Loucy (cell line): ENCODE measurements around the gene REPS2.

Source experiments
- H2AFZ ChIP-seq: fragments of 200-600 bp; sonication (generic); 2 replicates; pipeline ENCODE4 v1.6.0; 2016; ENCODE audit warnings: antibody characterized with exemption, mild to moderate bottlenecking, low read length, moderate library complexity
- H3F3A ChIP-seq: fragments of 200-600 bp; 2 replicates; pipeline ENCODE4 v1.6.0; 2016; ENCODE audit warnings: antibody characterized with exemption, low read depth, mild to moderate bottlenecking
- H3K27me3 ChIP-seq: fragments of 200-600 bp; sonication (generic); 2 replicates; pipeline ENCODE4 v1.6.1; 2014; ENCODE audit warnings: low read length, mild to moderate bottlenecking; ENCODE audit not compliant: insufficient read depth, poor library complexity, severe bottlenecking
- H3K36me3 ChIP-seq: fragments of 200-600 bp; sonication (generic); 2 replicates; pipeline ENCODE4 v1.6.1; 2016; ENCODE audit warnings: low read length; ENCODE audit not compliant: insufficient read depth
- H3K4me1 ChIP-seq: fragments of 200-600 bp; sonication (generic); 2 replicates; pipeline ENCODE4 v1.5.1; 2014; ENCODE audit warnings: low read length, mild to moderate bottlenecking; ENCODE audit not compliant: insufficient read depth, poor library complexity, severe bottlenecking
- H3K4me2 ChIP-seq: fragments of 200-600 bp; sonication (generic); 2 replicates; pipeline ENCODE4 v1.6.0; 2014; ENCODE audit warnings: antibody characterized with exemption, low read length, low read depth, mild to moderate bottlenecking; ENCODE audit not compliant: poor library complexity, severe bottlenecking
- H3K4me3 ChIP-seq: fragments of 200-600 bp; sonication (generic); 2 replicates; pipeline ENCODE4 v1.5.1; 2014; ENCODE audit warnings: low read length, mild to moderate bottlenecking, mixed read lengths; ENCODE audit not compliant: poor library complexity, severe bottlenecking
- H3K79me2 ChIP-seq: fragments of 200-600 bp; sonication (generic); 2 replicates; pipeline ENCODE4 v1.6.1; 2014; ENCODE audit warnings: low read length; ENCODE audit not compliant: insufficient read depth
- H3K9ac ChIP-seq: fragments of 200-600 bp; sonication (generic); 2 replicates; pipeline ENCODE4 v1.6.0; 2014; ENCODE audit warnings: mild to moderate bottlenecking, low read depth, low read length, moderate library complexity; ENCODE audit not compliant: poor library complexity, severe bottlenecking
- H3K9me2 ChIP-seq: fragments of 200-600 bp; sonication (generic); replicated peaks from 2 replicates; pipeline ENCODE4 v1.6.1; 2016; ENCODE audit warnings: low read depth, low read length, mixed read lengths
- H3K9me3 ChIP-seq: fragments of 200-600 bp; sonication (generic); 2 replicates; pipeline ENCODE4 v1.6.1; 2014; ENCODE audit warnings: mild to moderate bottlenecking, antibody characterized with exemption, low read length, low read depth; ENCODE audit not compliant: insufficient read depth
- H4K20me1 ChIP-seq: fragments of 200-600 bp; sonication (generic); 2 replicates; pipeline ENCODE4 v1.6.0; 2014; ENCODE audit warnings: antibody characterized with exemption, low read length, mild to moderate bottlenecking; ENCODE audit not compliant: insufficient read depth, poor library complexity, severe bottlenecking
- EZH2phosphoT487 ChIP-seq: fragments of 200-600 bp; IDR thresholded peaks from 2 replicates; pipeline ENCODE4 v1.6.1; 2018; ENCODE audit warnings: antibody characterized with exemption, mild to moderate bottlenecking, moderate library complexity, borderline replicate concordance
- TF ChIP-seq, protein P1 (sequence below): fragments of 200-600 bp; sonication (generic); conservative IDR thresholded peaks from 2 replicates; pipeline ENCODE4 v1.5.1; 2014; ENCODE audit warnings: mild to moderate bottlenecking, antibody characterized with exemption, low read length

REPS2 gene

GRCh38 chrX:17081511-17081910, 135.1 kb downstream of the REPS2 start:
- no peak overlapping the region for H3K9ac ChIP-seq
- H3K36me3 ChIP-seq, result no peaks in the 10 kb centered on the region
- no peaks in the 10 kb centered on the region for H4K20me1 ChIP-seq
- no peak for TF ChIP-seq EZH2phosphoT487
- no peak overlapping the region for H3K4me2 ChIP-seq
- no peaks in the 10 kb centered on the region for H3K9me3 ChIP-seq
- H2AFZ ChIP-seq, result no peak overlapping the region
- no peaks in the 10 kb centered on the region for H3K27me3 ChIP-seq
- H3F3A ChIP-seq, result no peaks in the 10 kb centered on the region
- no peaks in the 10 kb centered on the region for H3K9me2 ChIP-seq
- no peak overlapping the region for H3K4me3 ChIP-seq
- H3K79me2 ChIP-seq, result no peaks in the 10 kb centered on the region
- H3K4me1 ChIP-seq, result no peaks in the 10 kb centered on the region

- Histone ChIP-seq H3F3A (no peaks in the 10 kb centered on the region), H3K79me2 (no peaks in the 10 kb centered on the region), H3K4me1 (no peaks in the 10 kb centered on the region), H3K36me3 (no peaks in the 10 kb centered on the region), H3K9me3 (no peaks in the 10 kb centered on the region), H3K9me2 (no peaks in the 10 kb centered on the region), H3K9ac (no peak overlapping the region), H3K4me2 (no peak overlapping the region), H4K20me1 (no peaks in the 10 kb centered on the region), H3K27me3 (no peaks in the 10 kb centered on the region), H3K4me3 (no peak overlapping the region), H2AFZ (no peak overlapping the region)
- TF ChIP-seq, protein P1, sequence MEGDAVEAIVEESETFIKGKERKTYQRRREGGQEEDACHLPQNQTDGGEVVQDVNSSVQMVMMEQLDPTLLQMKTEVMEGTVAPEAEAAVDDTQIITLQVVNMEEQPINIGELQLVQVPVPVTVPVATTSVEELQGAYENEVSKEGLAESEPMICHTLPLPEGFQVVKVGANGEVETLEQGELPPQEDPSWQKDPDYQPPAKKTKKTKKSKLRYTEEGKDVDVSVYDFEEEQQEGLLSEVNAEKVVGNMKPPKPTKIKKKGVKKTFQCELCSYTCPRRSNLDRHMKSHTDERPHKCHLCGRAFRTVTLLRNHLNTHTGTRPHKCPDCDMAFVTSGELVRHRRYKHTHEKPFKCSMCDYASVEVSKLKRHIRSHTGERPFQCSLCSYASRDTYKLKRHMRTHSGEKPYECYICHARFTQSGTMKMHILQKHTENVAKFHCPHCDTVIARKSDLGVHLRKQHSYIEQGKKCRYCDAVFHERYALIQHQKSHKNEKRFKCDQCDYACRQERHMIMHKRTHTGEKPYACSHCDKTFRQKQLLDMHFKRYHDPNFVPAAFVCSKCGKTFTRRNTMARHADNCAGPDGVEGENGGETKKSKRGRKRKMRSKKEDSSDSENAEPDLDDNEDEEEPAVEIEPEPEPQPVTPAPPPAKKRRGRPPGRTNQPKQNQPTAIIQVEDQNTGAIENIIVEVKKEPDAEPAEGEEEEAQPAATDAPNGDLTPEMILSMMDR, result no peak
- TF ChIP-seq EZH2phosphoT487, result no peak
Measured at GRCh38 chrX:17081968-17082367, 135.5 kb downstream of the REPS2 start.

- Histone ChIP-seq H3K9me3 (no peaks in the 10 kb centered on the region), H4K20me1 (no peaks in the 10 kb centered on the region), H3F3A (no peaks in the 10 kb centered on the region), H3K4me1 (no peaks in the 10 kb centered on the region), H3K27me3 (no peaks in the 10 kb centered on the region), H3K9me2 (no peaks in the 10 kb centered on the region), H3K9ac (no peak overlapping the region), H2AFZ (no peak overlapping the region), H3K36me3 (no peaks in the 10 kb centered on the region), H3K4me2 (no peak overlapping the region), H3K79me2 (no peaks in the 10 kb centered on the region), H3K4me3 (no peak overlapping the region)
- TF ChIP-seq, protein P1, result 0 out of 2 replicates have a peak, but pooled peaks have one; percentile 15
- no peak for TF ChIP-seq EZH2phosphoT487
Measured at GRCh38 chrX:17082831-17083230, 136.4 kb downstream of the REPS2 start.

GRCh38 chrX:17086317-17086716, 139.9 kb downstream of the REPS2 start:
- Histone ChIP-seq H3K27me3 (no peaks in the 10 kb centered on the region), H3K79me2 (no peaks in the 10 kb centered on the region), H3K9ac (no peak overlapping the region), H3K4me1 (no peaks in the 10 kb centered on the region), H2AFZ (no peak overlapping the region), H3K4me3 (no peak overlapping the region), H3F3A (no peaks in the 10 kb centered on the region), H3K9me3 (no peaks in the 10 kb centered on the region), H4K20me1 (no peaks in the 10 kb centered on the region), H3K9me2 (no peaks in the 10 kb centered on the region), H3K36me3 (no peaks in the 10 kb centered on the region), H3K4me2 (no peak overlapping the region)
- TF ChIP-seq, protein P1, result no peak
- no peak for TF ChIP-seq EZH2phosphoT487
